H9 (cell line): Measurements from ENCODE around the gene NECTIN1. TPM values are rescaled to one million over a fixed set of nuclear protein-coding genes. Genes with fewer than 3 reads are reported as not detected.

Experiments
- DNase-seq: peaks from one replicate; pipeline ENCODE4 v3.0.0-alpha.2; 2017
- H2AFZ ChIP-seq: one replicate; pipeline ENCODE4 v1.6.1; 2013; ENCODE audit warnings: mild to moderate bottlenecking, low read length, control low read depth, moderate library complexity
- H2AK5ac ChIP-seq: 2 replicates; pipeline ENCODE4 v1.6.1; 2013; ENCODE audit warnings: low read length, control low read depth, mixed read lengths; ENCODE audit not compliant: insufficient read length
- H2BK120ac ChIP-seq: one replicate; pipeline ENCODE4 v1.6.1; 2013; ENCODE audit warnings: low read depth, mild to moderate bottlenecking, low read length, control low read depth, inconsistent platforms; ENCODE audit not compliant: poor library complexity, severe bottlenecking
- H2BK12ac ChIP-seq: 2 replicates; pipeline ENCODE4 v1.6.1; 2013; ENCODE audit warnings: low read length, control low read depth, mixed read lengths, low read depth; ENCODE audit not compliant: insufficient read length
- H2BK15ac ChIP-seq: 2 replicates; pipeline ENCODE4 v1.6.1; 2013; ENCODE audit warnings: low read depth, low read length, control low read depth
- H2BK20ac ChIP-seq: one replicate; pipeline ENCODE4 v1.6.1; 2013; ENCODE audit warnings: low read depth, mild to moderate bottlenecking, low read length, control low read depth, inconsistent platforms; ENCODE audit not compliant: poor library complexity, severe bottlenecking
- H2BK5ac ChIP-seq: 2 replicates; pipeline ENCODE4 v1.6.1; 2013; ENCODE audit warnings: low read length, control low read depth, mixed read lengths; ENCODE audit not compliant: insufficient read length
- H3K14ac ChIP-seq: 2 replicates; pipeline ENCODE4 v1.6.1; 2013; ENCODE audit warnings: low read length, control low read depth; ENCODE audit not compliant: insufficient read depth
- H3K18ac ChIP-seq: 2 replicates; pipeline ENCODE4 v1.6.1; 2013; ENCODE audit warnings: low read depth, mild to moderate bottlenecking, mixed read lengths, low read length, control low read depth; ENCODE audit not compliant: insufficient read length
- H3K23ac ChIP-seq: 2 replicates; pipeline ENCODE4 v1.6.1; 2013; ENCODE audit warnings: low read length, control low read depth, mixed read lengths, low read depth; ENCODE audit not compliant: insufficient read length
- H3K23me2 ChIP-seq: 2 replicates; pipeline ENCODE4 v1.6.1; 2013; ENCODE audit warnings: low read depth, mild to moderate bottlenecking, mixed read lengths, low read length, control low read depth; ENCODE audit not compliant: insufficient read length, poor library complexity, severe bottlenecking
- H3K27ac ChIP-seq: 2 replicates; pipeline ENCODE4 v1.5.1; 2013; ENCODE audit warnings: low read length, control low read depth, mixed read lengths, low read depth; ENCODE audit not compliant: insufficient read length
- H3K27me3 ChIP-seq: 2 replicates; pipeline ENCODE4 v1.6.1; 2013; ENCODE audit warnings: low read length, control low read depth, inconsistent platforms; ENCODE audit not compliant: insufficient read depth
- H3K4ac ChIP-seq: 2 replicates; pipeline ENCODE4 v1.6.1; 2013; ENCODE audit warnings: low read depth, mild to moderate bottlenecking, control low read depth, inconsistent platforms, low read length, moderate library complexity
- H3K4me1 ChIP-seq: 2 replicates; pipeline ENCODE4 v1.6.1; 2013; ENCODE audit warnings: low read length, control low read depth, inconsistent platforms; ENCODE audit not compliant: insufficient read depth
- H3K4me2 ChIP-seq: 2 replicates; pipeline ENCODE4 v1.6.1; 2013; ENCODE audit warnings: low read length, control low read depth, mixed read lengths; ENCODE audit not compliant: insufficient read length, insufficient read depth
- H3K56ac ChIP-seq: 2 replicates; pipeline ENCODE4 v1.6.1; 2013; ENCODE audit warnings: low read depth, mild to moderate bottlenecking, mixed read lengths, low read length, control low read depth; ENCODE audit not compliant: insufficient read length
- H3K79me1 ChIP-seq: 2 replicates; pipeline ENCODE4 v1.6.1; 2013; ENCODE audit warnings: low read depth, mild to moderate bottlenecking, moderate library complexity, low read length, control low read depth, inconsistent platforms; ENCODE audit not compliant: insufficient read depth, poor library complexity, severe bottlenecking
- H3K79me2 ChIP-seq: 2 replicates; pipeline ENCODE4 v1.6.1; 2013; ENCODE audit warnings: low read length, control low read depth, inconsistent platforms; ENCODE audit not compliant: insufficient read depth
- H3K9ac ChIP-seq: 2 replicates; pipeline ENCODE4 v1.6.1; 2013; ENCODE audit warnings: low read length, control low read depth, mixed read lengths; ENCODE audit not compliant: insufficient read length; ENCODE audit errors: extremely low read depth
- H3K9me3 ChIP-seq: one replicate; pipeline ENCODE4 v1.6.1; 2013; ENCODE audit warnings: low read depth, low read length, inconsistent platforms; ENCODE audit not compliant: control insufficient read depth
- H3T11ph ChIP-seq: one replicate; pipeline ENCODE4 v1.6.1; 2013; ENCODE audit warnings: mild to moderate bottlenecking, low read length, control low read depth, inconsistent platforms
- H4K20me1 ChIP-seq: one replicate; pipeline ENCODE4 v1.6.1; 2013; ENCODE audit not compliant: control insufficient read depth, insufficient read length, insufficient read depth
- H4K5ac ChIP-seq: 2 replicates; pipeline ENCODE4 v1.6.1; 2013; ENCODE audit warnings: low read depth, mild to moderate bottlenecking, mixed read lengths, low read length, control low read depth; ENCODE audit not compliant: insufficient read length
- H4K8ac ChIP-seq: replicated peaks from 2 replicates; pipeline ENCODE4 v1.6.1; 2013; ENCODE audit warnings: low read length, control low read depth, mixed read lengths, low read depth; ENCODE audit not compliant: insufficient read length
- H4K91ac ChIP-seq: 2 replicates; pipeline ENCODE4 v1.6.1; 2013; ENCODE audit warnings: low read depth, mild to moderate bottlenecking, moderate library complexity, mixed read lengths, low read length, control low read depth; ENCODE audit not compliant: insufficient read length
- H3K27ac Mint-ChIP-seq, 3 experiments: 2 replicates in 2 of 3; 3 replicates in 1 of 3; pipeline ENCODE4 v1.8.0; 2020 to 2021; ENCODE audit warnings: mixed read lengths in 3 of 3, mild to moderate bottlenecking in 1 of 3, moderate library complexity in 1 of 3
- H3K27me3 Mint-ChIP-seq: 2 replicates; pipeline ENCODE4 v1.8.0; 2021; ENCODE audit warnings: low read depth, mild to moderate bottlenecking, moderate library complexity, mixed read lengths
- H3K36me3 Mint-ChIP-seq, 3 experiments: 2 replicates in 2 of 3; 3 replicates in 1 of 3; pipeline ENCODE4 v1.8.0; 2020 to 2021; ENCODE audit warnings: low read depth in 3 of 3, mixed read lengths in 3 of 3; ENCODE audit not compliant: insufficient read depth in 1 of 3
- H3K4me1 Mint-ChIP-seq, 2 experiments: 2 replicates each; pipeline ENCODE4 v1.8.0; 2020; ENCODE audit warnings: mixed read lengths in 2 of 2
- H3K4me3 Mint-ChIP-seq, 2 experiments: 2 replicates in 1 of 2; 3 replicates in 1 of 2; pipeline ENCODE4 v1.8.0; 2020 to 2021; ENCODE audit warnings: mild to moderate bottlenecking in 2 of 2, mixed read lengths in 2 of 2, moderate library complexity in 1 of 2
- H3K9me3 Mint-ChIP-seq, 2 experiments: 2 replicates in 1 of 2; 3 replicates in 1 of 2; pipeline ENCODE4 v1.8.0; 2020; ENCODE audit warnings: mild to moderate bottlenecking in 2 of 2, mixed read lengths in 2 of 2, moderate library complexity in 1 of 2
- CTCF ChIP-seq: fragments of 200-600 bp; sonication (generic); conservative IDR thresholded peaks from 3 replicates; pipeline ENCODE4 v1.8.0; 2021; ENCODE audit warnings: antibody characterized with exemption, mild to moderate bottlenecking
- WGBS: extraction: QIAGEN DNeasy Blood & Tissue Kit; methylation state at CpG from one replicate; pipeline ENCODE4 v1.1.7; 2013; ENCODE audit warnings: missing lambda C conversion rate, low lambda C conversion rate, mixed read lengths; ENCODE audit not compliant: insufficient read length; ENCODE audit errors: extremely low coverage; 5-methylcytosine and 5-hydroxymethylcytosine counted together
- total RNA-seq: library from RNA; stranded (reverse); gene quantifications from 2 replicates; pipeline ENCODE4 v1.2.1, GENCODE V29; 2021

NECTIN1 gene
- total RNA-seq, 1 experiment from 2014 or later: 113 TPM

GRCh38 chr11:119638851-119639250 lies 90.1 kb downstream of the NECTIN1 start:
- Mint-ChIP-seq H3K4me3 (no peak overlapping the region), H3K4me1 (peaks cover 10 to 16% of the 10 kb centered on the region in 2 experiments), H3K36me3 (no peaks in the 10 kb centered on the region), H3K27me3 (peaks cover 27% of the 10 kb centered on the region), H3K27ac (no peak overlapping the region), H3K9me3 (no peaks in the 10 kb centered on the region; a peak in 1 of 5 replicates)
- no peaks in the 10 kb centered on the region for H3K4me1 ChIP-seq
- H3K79me2 ChIP-seq: no peaks in the 10 kb centered on the region
- H4K20me1 ChIP-seq: no peaks in the 10 kb centered on the region
- no peak overlapping the region for H2BK20ac ChIP-seq
- no peak overlapping the region for H2BK5ac ChIP-seq
- H3T11ph ChIP-seq: no peak overlapping the region
- H3K79me1 ChIP-seq: no peaks in the 10 kb centered on the region
- TF ChIP-seq CTCF: no peak
- H2AK5ac ChIP-seq: no peak overlapping the region
- no peaks in the 10 kb centered on the region for H3K23me2 ChIP-seq
- H2BK120ac ChIP-seq: no peak overlapping the region
- no peak overlapping the region for H3K9ac ChIP-seq
- H3K23ac ChIP-seq: no peak overlapping the region
- no peak overlapping the region for H3K4me2 ChIP-seq
- no peak overlapping the region for H2AFZ ChIP-seq
- H3K4ac ChIP-seq: no peak overlapping the region
- 0 out of 2 replicates have a peak, but pooled peaks cover 2% of the 10 kb centered on the region for H3K27me3 ChIP-seq
- H3K27ac ChIP-seq: no peak overlapping the region
- no peak overlapping the region for H3K18ac ChIP-seq
- H4K5ac ChIP-seq: no peak overlapping the region
- no peak for DNase-seq
- no peak overlapping the region for H3K56ac ChIP-seq
- WGBS: no CpG with 5 or more reads among the region's 11 CpGs
- H2BK12ac ChIP-seq: no peak overlapping the region
- no peak overlapping the region for H4K8ac ChIP-seq
- H3K9me3 ChIP-seq: no peaks in the 10 kb centered on the region
- no peak overlapping the region; the same call in 1 of the 2 replicates for H3K14ac ChIP-seq
- no peak overlapping the region for H4K91ac ChIP-seq
- H2BK15ac ChIP-seq: no peak overlapping the region
